ENCODE data around the gene MAPKAP1. TPM values are rescaled to one million over a fixed set of nuclear protein-coding genes. Genes with fewer than 3 reads are reported as not detected.

MAPKAP1 gene
- total RNA-seq, 1 donor from 2014 or later = 56.6 TPM

GRCh38 chr9:125630436-125630835 lies 76.6 kb downstream of the MAPKAP1 start:
- H4K20me1 ChIP-seq (ENCODE audit: low read depth) = peaks cover 12% of the 10 kb centered on the region
- no peaks in the 10 kb centered on the region for H3K27me3 ChIP-seq
- no peaks in the 10 kb centered on the region for H3K9me3 ChIP-seq (ENCODE audit: low read depth)
- peaks cover 57% of the 10 kb centered on the region for H3K79me2 ChIP-seq (ENCODE audit: low read depth)
- no peak overlapping the region for H3K4me3 Mint-ChIP-seq
- no peak overlapping the region for H3K4me3 ChIP-seq
- no peak overlapping the region for H3K4me2 ChIP-seq
- peaks cover 2% of the 10 kb centered on the region for H3K36me3 Mint-ChIP-seq
- no peak overlapping the region for H3K27ac Mint-ChIP-seq
- no peaks in the 10 kb centered on the region for H3K27me3 Mint-ChIP-seq (ENCODE audit: insufficient read depth, low read depth)
- peaks cover 24% of the 10 kb centered on the region for H3K4me1 Mint-ChIP-seq
- H3K9ac ChIP-seq = no peak overlapping the region
- no peak overlapping the region for H3K27ac ChIP-seq
- no peaks in the 10 kb centered on the region for H3K36me3 ChIP-seq
- no peak overlapping the region for H2AFZ ChIP-seq (replicated peaks)
- DNase-seq (ENCODE audit: low spot score) = no peak
- peaks cover 18% of the 10 kb centered on the region for H3K4me1 ChIP-seq
- H3F3A ChIP-seq (ENCODE audit: low read depth) = peaks cover 5% of the 10 kb centered on the region
- peaks cover 2% of the 10 kb centered on the region for H3K9me3 Mint-ChIP-seq
- TF ChIP-seq CTCF (IDR thresholded peaks at IDR 0.05) (no peak), EZH2 (IDR thresholded peaks at IDR 0.05) (no peak), EZH2phosphoT487 (IDR thresholded peaks at IDR 0.05) (no peak)

- Mint-ChIP-seq H3K36me3 (peaks cover 2% of the 10 kb centered on the region), H3K4me1 (peaks cover 24% of the 10 kb centered on the region), H3K27ac (no peak overlapping the region), H3K27me3 (ENCODE audit: insufficient read depth, low read depth) (no peaks in the 10 kb centered on the region), H3K4me3 (no peak overlapping the region), H3K9me3 (peaks cover 2% of the 10 kb centered on the region)
- Histone ChIP-seq H4K20me1 (ENCODE audit: low read depth) (peaks cover 9% of the 10 kb centered on the region), H2AFZ (replicated peaks) (no peak overlapping the region), H3K9ac (no peak overlapping the region), H3K36me3 (no peaks in the 10 kb centered on the region), H3F3A (ENCODE audit: low read depth) (peaks cover 9% of the 10 kb centered on the region), H3K79me2 (ENCODE audit: low read depth) (peaks cover 49% of the 10 kb centered on the region), H3K4me2 (no peak overlapping the region), H3K27ac (no peak overlapping the region), H3K9me3 (ENCODE audit: low read depth) (no peaks in the 10 kb centered on the region), H3K4me3 (no peak overlapping the region), H3K4me1 (peaks cover 18% of the 10 kb centered on the region), H3K27me3 (no peaks in the 10 kb centered on the region)
- TF ChIP-seq EZH2 (IDR thresholded peaks at IDR 0.05) (no peak), CTCF (IDR thresholded peaks at IDR 0.05) (no peak), EZH2phosphoT487 (IDR thresholded peaks at IDR 0.05) (no peak)
- DNase-seq (ENCODE audit: low spot score) = no peak
These were observed 77.6 kb downstream of the MAPKAP1 start for GRCh38 chr9:125629446-125629845.

GRCh38 chr9:125626187-125626586 lies 80.8 kb downstream of the MAPKAP1 start:
- Histone ChIP-seq H3K9me3 (ENCODE audit: low read depth) (no peaks in the 10 kb centered on the region), H3K79me2 (ENCODE audit: low read depth) (peaks cover 36% of the 10 kb centered on the region), H4K20me1 (ENCODE audit: low read depth) (no peaks in the 10 kb centered on the region), H2AFZ (replicated peaks) (no peak overlapping the region), H3K9ac (no peak overlapping the region), H3F3A (ENCODE audit: low read depth) (peaks cover 9% of the 10 kb centered on the region), H3K4me1 (peaks cover 6% of the 10 kb centered on the region), H3K4me3 (no peak overlapping the region), H3K27me3 (no peaks in the 10 kb centered on the region), H3K36me3 (no peaks in the 10 kb centered on the region), H3K4me2 (no peak overlapping the region), H3K27ac (no peak overlapping the region)
- peaks cover 6% of the 10 kb centered on the region for H3K4me1 Mint-ChIP-seq
- no peak overlapping the region for H3K27ac Mint-ChIP-seq
- H3K9me3 Mint-ChIP-seq = peaks cover 11% of the 10 kb centered on the region
- TF ChIP-seq EZH2 (IDR thresholded peaks at IDR 0.05) (no peak), EZH2phosphoT487 (IDR thresholded peaks at IDR 0.05) (no peak), CTCF (IDR thresholded peaks at IDR 0.05) (no peak)
- no peak overlapping the region for H3K4me3 Mint-ChIP-seq
- no peaks in the 10 kb centered on the region for H3K27me3 Mint-ChIP-seq (ENCODE audit: insufficient read depth, low read depth)
- peaks cover 8% of the 10 kb centered on the region for H3K36me3 Mint-ChIP-seq
- no peak for DNase-seq (ENCODE audit: low spot score)
